Stimulated activated CD8-positive, alpha-beta memory T cell treated with anti-CD3 and anti-CD28 coated beads, Interleukin-7, amount 100 ng/mL, for 24 hours (primary cell): Measurements from ENCODE around the gene HMCN2.
"Not testable (repeated sequence)": the region's sequence is repeated elsewhere in the genome, so short reads cannot be mapped to it uniquely, and the experiment has no call there.

Source experiments
- DNase-seq: peaks from one replicate; pipeline ENCODE4 v3.0.0-alpha.2; 2020; ENCODE audit warnings: low read depth

Gene HMCN2

DNA sequence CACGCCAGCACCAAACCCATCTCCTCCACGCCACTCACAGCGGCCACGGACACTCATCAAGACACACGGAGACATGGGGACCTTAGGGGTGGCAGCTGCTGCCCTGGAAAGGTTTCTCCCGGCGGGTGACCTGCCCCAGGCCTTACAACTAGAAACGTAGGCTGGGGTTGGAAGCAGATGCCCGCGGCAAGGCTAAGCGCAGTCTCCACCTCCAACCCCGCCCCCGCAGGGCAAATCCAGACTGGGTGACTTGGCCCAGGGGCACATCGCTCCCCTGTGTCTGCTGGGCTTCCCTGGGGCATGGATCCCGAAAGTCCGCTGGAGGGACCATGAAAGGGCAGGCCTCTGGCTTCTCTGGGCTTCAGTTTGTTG is 167.2 kb downstream of the HMCN2 start:
- DNase-seq = no peak

DNA sequence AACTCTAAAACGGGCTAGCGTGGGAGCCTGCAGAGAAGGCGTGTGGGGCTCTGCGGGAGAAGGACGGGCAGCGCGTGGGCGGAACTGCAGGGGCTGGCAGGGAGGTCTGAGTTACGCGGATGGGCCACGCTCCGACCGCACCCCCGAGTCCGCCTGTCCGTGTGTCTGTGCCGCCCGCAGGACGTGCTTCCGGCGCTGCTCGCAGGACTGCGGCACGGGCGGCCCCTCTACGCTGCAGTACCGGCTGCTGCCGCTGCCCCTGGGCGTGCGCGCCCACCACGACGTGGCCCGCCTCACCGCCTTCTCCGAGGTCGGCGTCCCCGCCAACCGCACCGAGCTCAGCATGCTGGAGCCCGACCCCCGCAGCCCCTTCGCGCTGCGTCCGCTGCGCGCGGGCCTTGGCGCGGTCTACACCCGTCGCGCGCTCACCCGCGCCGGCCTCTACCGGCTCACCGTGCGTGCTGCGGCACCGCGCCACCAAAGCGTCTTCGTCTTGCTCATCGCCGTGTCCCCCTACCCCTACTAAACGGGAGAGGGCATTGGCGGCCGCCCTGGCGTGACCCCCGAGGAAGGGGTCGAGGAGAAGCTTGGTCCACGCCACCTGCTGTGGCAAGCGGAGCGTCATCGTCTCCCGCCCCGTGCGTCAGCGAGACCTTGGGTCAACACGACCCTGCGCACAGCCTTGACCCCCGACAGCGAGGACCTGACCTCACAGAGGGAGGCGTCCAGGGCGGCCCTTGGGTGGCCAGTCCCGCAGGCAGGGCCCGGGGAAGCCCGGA is 167.8 kb downstream of the HMCN2 start:
- DNase-seq = no peak

DNA sequence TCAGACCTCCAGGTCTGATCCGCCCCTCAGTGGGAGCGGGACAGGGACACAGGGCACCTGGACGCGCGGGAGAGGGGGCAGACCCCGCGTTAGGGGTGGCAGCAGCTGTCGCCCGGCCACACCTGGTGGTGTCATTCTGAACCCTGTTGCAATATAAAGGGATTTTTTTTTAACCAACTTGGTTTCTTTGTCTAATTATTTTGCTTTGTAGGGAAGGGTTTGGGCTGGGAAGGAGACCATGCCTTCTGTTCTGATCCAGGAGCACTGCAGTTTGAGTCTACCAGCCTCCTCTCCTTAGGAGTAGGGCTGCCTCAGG is 168.3 kb downstream of the HMCN2 start:
- no peak for DNase-seq

DNA sequence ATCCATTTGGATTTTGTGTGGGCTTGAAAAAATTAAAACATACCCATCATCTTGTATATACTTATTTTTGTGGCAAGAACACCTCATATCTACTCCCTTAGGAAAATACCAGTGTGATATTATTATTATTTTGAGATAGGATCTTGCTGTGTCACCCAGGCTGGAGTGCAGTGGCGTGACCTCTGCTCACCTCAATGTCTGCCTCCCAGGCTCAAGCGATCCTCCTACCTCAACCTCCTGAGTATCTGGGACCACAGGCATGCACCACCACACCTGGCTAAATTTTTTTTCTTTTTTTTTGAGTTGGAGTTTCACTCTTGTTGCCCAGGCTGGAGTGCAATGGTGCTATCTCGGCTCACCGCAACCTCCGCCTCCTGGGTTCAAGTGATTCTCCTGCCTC is 169.1 kb downstream of the HMCN2 start:
- not testable (repeated sequence) for DNase-seq

DNA sequence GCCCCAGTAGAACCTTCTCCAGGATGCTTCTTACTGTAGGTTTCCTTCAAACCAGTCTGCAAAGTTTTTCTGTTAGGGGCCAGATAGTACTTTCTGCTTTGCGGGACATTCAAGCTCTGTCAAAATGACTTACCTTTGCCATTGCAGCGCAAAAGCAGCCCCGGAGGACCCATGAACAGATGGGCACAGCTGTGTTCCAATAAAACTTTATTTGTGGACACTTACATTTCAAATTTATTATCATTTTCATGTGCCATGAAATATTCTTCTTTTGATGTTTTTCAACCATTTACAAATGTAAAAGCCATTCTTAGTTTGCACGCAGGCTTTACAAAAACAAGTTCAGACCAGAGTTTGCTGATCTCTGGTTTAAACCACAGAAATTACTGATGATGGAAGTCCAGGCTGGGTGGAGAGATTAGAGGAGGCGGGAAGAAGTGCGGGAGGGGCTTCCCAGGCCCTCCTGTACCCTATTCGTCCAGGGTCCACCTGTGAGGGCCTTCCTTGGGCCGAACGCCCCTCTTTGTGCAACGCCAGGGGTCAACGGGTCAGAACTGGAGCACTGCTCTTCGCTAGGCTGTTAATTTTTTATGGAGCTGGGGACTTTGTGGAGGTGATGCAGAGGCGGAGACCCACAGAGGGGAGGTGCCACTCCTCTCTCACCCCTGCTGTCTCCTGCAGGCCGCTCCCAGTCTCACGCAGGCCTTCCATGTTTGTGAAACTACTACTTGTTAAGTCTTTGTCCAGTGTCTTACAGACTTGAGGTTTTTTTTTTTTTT is 171.6 kb downstream of the HMCN2 start:
- no peak for DNase-seq

DNA sequence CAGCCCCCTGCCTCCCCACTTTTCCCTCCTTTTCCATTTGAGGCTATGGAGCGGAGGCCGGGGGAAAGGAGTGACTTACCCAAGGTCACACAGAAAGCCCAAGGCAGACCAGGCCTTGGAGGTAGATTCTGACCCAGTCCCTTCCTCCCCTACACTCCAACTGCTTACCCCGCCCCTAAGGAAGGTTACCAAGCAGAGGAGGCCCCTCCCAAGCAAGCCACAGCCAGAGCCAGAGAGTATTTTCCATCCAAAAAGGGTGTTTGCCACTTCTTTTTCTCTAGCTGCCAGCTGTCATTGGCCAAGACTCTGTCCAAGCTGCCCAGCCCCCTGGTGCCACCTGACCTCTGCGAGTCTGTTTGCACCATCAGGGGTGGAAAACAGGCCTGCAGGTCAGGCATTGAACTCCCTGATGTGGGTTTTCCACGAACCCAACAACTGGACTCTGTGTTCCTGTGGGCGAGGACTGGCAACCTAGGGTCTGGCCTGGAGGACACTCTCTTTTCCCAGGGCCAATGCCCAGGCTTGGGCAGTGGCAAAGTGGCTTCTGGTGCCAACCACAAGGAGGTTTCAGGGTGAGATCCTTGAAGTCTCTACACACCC is 172.9 kb downstream of the HMCN2 start:
- no peak for DNase-seq

DNA sequence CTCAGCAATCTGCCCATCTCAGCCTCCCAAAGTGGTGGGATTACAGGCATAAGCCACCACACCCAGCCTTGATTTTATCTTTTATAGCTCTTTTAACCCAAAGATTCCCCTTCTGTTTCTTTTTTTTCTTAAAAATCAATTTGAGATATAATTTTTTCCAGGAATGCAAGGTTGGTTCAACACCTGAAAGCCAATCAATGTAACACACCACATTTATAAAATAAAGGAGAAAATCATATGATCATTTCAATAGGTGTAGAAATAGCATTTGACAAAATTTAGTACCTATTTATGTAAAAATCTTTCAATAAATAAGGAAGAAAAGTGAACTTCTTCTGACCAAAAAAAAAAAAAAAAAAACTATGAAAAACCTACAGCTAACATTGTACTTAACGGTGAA is 175.5 kb downstream of the HMCN2 start:
- DNase-seq = no peak

DNA sequence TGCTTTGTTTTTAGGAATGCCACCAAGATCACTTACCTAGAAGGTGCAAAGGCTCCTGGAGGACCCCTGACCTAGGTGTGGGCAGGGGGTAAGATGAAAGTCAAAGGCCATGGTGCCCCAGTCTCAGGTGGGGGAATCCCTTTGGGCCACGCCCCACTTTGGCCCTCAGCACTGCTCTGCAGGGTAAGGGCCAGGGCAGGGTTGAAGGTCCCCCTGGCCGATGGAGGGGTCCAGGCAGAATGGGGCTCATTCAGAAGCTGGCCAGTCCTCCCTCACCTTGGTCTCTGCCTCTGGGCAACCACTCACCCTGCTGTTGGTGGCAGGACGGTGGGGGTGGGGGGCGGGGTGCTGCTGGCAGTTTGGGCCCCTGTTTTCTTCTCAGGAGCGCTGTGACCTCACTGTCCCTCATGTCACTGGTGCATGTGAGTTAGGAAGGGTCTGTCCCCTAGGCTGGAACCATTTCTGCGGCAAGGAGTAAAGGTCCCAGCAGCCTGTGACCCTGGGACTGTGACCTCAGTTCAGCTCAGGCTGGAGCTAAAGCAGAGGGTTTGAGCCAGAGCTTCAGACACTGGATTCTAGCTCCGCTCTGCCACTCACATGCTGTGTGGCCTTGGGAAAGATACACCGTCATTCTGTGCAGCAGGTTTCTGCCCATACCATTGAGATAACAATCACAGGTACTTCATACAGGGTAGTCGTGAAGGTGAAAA is 177.3 kb downstream of the HMCN2 start:
- no peak for DNase-seq

DNA sequence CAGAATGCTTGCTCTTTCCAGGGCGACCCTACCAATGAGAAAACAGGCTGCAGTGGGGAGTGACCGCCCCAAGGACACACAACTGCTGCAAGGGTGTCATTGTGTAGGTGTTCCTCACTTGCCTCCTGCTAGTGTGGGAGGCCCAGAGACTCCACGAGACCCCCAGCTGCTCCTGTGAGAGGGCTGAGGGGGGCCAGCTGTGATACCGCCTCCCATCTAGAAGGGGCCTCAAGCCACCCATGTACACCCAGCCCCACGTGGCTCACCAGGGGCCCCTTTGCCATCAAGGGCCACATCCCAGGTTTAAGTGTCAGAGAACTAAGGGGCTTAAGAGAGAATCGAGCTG is 177.9 kb downstream of the HMCN2 start:
- DNase-seq = no peak

DNA sequence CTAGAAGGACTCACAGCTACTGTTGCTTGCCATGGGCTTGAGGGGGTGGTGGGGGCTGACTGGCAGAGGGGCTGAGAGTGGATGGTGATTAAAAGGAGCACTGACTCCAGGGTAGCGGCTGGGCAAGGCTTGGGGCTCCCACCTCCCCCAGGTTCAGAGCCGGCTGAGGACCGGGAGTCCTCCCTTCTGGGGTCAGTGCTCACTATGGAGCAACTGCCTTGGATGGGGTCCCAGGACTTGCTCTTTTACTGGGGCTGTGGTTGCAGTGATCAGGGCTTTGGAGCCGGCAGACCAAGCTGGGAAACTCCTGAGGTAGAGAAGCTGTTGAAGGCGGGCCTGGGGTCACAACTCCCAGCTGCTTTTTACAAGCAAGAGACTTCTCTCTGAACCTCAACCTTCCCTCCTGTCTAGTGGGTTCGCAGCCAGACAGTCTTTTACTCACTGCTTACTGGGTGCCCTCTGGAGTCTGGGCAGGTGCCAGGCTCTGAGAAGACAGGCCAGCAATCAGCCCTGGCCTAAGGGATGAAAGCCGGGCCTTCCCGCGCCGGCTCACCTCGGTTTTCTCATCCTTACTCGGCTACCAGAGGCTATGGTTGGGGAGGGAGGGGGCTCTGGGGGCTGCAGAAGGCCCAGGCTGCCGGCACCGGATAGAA is 178.4 kb downstream of the HMCN2 start:
- DNase-seq = no peak

DNA sequence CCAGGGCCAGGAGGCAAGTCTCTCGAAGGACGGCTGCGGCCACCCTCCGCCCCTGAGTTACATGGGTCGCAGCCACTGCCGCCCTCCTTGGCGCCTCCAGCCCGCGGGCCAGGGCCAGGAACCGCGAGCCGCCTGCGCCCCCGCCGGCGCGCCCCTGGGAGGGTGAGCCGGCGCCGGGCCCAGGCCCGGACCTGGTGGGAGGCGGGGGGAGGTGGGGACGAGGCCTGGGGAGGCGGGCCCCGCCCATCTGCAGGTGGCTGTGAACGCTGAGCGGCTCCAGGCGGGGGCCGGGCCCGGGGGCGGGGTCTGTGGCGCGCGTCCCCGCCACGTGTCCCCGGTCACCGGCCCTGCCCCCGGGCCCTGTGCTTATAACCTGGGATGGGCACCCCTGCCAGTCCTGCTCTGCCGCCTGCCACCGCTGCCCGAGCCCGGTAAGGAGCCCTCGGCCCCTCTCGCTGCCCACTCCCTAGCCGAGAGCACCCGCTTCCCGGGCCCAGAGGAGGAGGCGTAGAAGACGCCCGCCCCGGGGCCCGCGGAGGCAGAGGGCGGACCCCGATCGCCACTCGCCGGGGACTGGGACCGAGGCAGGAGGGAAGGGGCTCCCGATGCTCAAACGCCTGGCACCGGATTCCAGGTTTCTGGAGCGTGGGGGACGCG is 179.1 kb downstream of the HMCN2 start, which contains the start of gene ASS1:
Gene ASS1, plus strand, starts transcription at position 397 of the 657 bp plus-strand sequence. CDS start 7,268 bp downstream, outside the sequence.
- no peak for DNase-seq

DNA sequence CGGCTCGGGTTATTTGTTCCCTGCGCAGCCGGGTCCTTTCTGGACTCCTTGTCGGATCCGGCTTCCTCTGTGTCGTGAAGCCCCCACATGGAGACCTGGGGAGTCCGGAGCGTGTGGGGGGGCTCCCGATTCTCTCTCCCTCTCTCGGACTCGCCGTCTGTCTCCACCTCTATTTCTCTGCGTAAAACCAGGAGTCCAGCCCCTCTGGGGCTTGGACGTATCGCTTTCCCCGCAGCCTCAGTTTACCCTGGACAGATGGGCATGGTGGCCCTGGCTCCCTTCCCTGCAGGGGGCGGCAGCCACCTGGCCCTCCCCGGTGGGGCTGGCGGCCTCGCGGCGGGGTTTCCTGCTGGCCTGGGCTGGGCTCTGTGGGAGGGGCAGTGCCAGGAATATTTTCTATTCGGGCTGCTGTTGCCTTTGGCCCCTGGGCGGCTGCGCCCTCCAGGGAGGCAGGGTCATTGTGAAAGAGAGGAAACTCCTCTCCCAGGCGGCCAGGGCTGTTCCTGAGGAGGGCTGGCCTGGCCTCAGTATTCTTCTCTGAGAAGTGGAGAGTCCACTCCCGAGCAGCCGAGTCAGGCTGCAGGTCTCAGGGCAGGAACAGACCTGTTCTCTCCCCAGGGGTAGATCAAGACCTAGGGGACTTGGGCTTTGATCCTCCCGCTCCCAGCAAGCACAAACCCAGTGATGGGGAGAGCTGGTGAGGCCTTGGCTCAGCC is 179.9 kb downstream of the HMCN2 start:
- DNase-seq = no peak

DNA sequence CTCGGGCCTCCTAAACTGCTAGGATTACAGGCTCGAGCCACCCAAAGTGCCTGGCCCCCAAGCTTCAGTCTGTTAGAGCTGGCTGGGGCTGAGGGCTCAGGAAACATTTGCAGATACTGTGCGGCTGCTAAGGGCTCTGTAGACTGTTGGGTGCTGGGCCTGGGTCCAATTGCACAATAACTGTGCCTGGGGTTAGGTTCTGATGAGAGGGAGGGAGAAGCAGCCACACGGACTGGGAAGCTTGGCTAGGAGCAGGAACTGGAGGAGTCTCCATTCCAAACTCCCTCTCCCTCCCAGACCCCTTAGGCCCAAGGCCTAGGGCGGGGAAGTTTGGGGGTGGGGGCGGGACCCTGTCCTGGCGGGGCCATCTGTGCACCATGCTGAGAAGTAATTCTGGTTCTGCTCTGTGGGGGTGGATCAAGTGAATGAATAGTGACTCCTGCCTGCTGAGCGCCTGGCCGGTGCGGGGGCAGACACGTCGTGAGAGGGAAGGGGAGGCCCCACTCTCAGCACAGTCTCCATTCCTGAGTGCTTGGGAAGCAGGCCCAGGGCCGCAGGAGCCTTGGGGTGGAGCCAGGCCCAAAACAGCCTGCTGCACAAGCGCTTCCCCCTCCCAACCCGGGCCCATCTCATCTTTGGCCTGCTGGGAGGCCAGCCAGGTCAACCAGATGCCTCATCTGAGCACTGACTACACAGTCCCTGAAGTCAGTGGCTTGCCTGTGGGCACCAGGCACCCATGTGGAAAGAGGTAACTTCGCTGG is 180.7 kb downstream of the HMCN2 start:
- no peak for DNase-seq

DNA sequence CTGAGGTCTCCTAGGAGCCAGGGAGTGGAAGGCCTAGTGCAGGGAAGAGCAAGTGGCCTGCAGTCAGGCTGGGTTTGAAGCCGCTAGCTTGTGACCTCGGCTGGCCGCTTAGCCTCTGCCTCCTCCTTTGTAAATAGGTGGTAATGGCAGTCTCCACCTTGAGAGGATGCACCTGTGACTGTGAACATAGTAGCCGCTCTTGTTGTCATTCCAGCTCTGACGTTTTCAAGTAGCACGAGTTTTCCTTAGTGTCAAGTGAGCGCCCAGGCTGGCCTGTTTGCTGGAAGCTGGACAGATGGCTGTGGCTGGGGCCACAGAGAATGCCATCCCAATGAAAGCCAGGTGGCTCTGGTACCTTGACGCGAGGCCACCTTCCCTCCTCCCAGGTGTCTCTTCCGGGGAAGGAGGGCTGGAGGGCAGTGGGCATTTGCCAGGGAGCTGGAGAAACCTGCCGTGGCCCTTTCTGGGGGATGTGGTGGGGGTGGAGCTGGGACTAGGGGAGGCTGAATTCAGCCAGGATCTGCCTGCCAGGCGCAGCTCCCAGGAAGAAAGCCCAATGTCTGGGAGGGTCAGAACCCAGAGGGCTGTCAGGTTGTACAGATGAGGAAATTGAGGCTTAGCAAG is 181.7 kb downstream of the HMCN2 start:
- no peak for DNase-seq

DNA sequence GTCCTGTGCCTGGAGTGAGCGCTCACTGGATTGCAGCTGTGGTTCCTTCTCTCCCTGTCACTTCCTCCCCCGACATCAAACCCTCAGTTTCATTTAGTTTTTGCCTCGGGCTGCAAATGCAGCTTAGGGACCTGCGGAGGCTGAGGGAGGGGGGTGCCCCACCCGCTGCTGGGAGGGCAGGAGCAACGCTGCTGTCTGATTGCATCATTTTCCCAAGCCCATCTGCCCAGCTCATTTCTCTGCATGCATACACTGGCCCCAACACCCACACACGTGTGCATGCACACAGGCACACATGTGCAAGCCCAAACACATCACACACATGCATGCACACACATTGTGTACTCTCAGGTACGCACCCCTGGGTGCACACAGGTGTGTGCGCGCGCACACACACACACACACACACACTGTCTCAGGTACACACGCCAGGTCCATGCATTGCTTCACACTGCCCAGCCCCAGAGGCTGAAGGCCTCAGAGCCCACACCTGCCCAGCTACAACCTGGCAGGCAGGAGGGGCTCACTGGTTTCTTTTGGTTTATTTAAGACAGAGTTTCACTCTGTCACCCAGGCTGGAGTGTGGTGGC is 182.6 kb downstream of the HMCN2 start:
- DNase-seq = no peak

DNA sequence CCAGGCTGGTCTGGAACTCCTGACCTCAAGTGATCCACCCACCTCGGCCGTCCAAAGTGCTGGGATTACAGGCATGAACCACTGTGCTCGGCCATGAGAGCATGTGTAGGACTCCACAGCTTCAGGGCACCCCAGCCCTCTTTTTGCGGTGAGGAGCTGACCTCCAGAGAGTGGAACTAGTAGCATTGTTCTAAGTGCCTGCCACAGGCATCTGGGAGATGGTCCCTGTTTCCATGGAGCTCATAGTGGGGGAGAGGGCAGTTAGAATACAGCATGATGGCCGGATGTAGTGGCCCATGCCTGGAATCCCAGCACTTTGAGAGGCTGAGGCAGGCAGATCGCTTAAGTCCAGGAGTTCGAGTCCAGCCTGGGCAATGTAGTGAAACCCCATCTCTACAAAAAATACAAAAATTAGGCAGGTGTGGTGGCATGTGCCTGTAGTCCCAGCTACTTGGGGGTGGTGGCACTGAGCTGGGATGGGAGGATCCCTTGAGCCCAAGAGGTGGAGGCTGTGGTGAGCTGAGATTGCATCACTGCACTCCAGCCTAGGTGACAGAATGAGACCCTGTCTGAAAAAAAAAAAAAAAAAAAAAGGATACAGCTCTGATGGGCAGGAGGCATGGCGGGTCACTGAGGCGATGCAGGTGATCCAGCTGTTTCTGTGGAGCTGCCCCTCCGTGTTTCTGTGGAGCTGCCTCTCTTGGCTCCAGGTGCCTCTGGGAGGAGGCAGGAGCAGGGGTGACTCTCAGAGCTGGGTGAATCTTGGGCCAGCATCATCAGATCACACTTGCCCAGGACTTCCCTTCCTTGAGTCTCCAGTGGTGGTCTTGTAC is 183.4 kb downstream of the HMCN2 start:
- no peak for DNase-seq

DNA sequence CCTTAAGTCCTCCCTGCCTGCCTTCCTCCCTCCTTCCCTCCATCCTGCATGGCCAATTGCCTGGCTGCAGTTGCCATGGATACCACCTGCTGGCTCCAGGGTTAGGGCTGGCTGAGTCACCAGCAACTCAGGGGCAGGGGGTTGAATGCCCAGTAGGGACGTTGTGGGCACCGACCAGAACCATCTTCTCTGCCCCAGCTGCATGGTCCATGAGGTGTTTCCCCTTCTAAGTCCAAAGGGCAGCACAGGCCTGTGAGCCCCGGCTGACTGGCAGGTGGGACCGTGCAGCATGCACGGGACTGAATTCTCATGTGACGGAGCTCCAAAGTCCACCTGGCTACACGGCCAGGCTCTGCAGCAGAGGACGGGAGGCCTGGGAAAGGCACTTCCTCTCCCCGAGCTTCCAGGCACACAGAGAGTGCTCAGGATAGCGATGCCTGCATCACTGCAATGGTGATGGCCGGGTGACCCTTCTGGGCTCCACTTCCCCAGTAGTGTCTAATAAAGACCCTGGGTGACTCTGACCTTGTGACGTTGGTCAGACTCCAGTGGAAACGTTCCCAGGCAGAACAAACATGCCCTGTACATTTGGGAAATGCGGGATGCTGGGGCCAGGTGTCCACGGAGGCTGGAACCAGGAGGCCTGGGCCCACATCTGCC is 184.9 kb downstream of the HMCN2 start:
- no peak for DNase-seq

DNA sequence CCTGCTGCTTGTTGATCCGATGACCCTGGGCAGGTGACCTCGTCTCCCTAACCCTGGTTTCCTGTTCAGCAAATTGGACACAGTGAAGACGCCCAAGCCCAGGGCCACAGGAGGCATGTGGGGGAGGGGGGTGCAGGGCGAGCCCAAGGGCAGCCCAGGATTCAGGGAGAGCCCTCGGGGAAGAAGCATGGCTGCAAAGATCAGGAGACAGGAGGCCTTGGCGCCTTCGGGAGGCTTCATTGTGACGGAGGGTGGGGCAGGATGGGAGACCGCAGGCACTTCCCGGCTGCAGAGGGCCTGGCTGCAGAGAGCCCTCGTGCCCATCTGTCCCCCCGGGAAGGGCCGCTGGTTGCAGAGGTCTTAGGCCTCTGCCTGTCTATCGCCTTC is 185.4 kb downstream of the HMCN2 start:
- no peak for DNase-seq
